Ishikawa (cell line): ENCODE measurements around the gene CEP128.

Source experiments
- CEBPB ChIP-seq: IDR thresholded peaks from 2 replicates; pipeline ENCODE4 v1.6.1; 2012
- CREB1 ChIP-seq: IDR thresholded peaks from 2 replicates; pipeline ENCODE4 v1.6.1; 2012; ENCODE audit warnings: low read depth
- EGR1 ChIP-seq: IDR thresholded peaks from 2 replicates; pipeline ENCODE4 v1.6.1; 2012
- EP300 ChIP-seq: IDR thresholded peaks from 2 replicates; pipeline ENCODE4 v1.6.1; 2012; ENCODE audit warnings: borderline replicate concordance
- NFIC ChIP-seq: IDR thresholded peaks from 2 replicates; pipeline ENCODE4 v1.6.1; 2012
- RAD21 ChIP-seq: IDR thresholded peaks from 2 replicates; pipeline ENCODE4 v1.6.1; 2012; ENCODE audit warnings: low read depth
- TAF1 ChIP-seq: IDR thresholded peaks from 2 replicates; pipeline ENCODE4 v1.6.1; 2012; ENCODE audit warnings: low read depth, mild to moderate bottlenecking
- TCF12 ChIP-seq: IDR thresholded peaks from 2 replicates; pipeline ENCODE4 v1.6.1; 2012; ENCODE audit warnings: low read depth
- TEAD4 ChIP-seq: IDR thresholded peaks from 2 replicates; pipeline ENCODE4 v1.6.1; 2012
- TF ChIP-seq, protein P1 (sequence below): IDR thresholded peaks from 2 replicates; pipeline ENCODE4 v1.6.1; 2012
- TF ChIP-seq, protein P2 (sequence below): IDR thresholded peaks from 2 replicates; pipeline ENCODE4 v1.6.1; 2012; ENCODE audit warnings: low read depth, mild to moderate bottlenecking

- TF ChIP-seq RAD21, result no peak
- no peak for TF ChIP-seq NFIC
- TF ChIP-seq, protein P1, sequence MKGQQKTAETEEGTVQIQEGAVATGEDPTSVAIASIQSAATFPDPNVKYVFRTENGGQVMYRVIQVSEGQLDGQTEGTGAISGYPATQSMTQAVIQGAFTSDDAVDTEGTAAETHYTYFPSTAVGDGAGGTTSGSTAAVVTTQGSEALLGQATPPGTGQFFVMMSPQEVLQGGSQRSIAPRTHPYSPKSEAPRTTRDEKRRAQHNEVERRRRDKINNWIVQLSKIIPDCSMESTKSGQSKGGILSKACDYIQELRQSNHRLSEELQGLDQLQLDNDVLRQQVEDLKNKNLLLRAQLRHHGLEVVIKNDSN, result no peak
- TF ChIP-seq EP300, result no peak
- TF ChIP-seq, protein P2, sequence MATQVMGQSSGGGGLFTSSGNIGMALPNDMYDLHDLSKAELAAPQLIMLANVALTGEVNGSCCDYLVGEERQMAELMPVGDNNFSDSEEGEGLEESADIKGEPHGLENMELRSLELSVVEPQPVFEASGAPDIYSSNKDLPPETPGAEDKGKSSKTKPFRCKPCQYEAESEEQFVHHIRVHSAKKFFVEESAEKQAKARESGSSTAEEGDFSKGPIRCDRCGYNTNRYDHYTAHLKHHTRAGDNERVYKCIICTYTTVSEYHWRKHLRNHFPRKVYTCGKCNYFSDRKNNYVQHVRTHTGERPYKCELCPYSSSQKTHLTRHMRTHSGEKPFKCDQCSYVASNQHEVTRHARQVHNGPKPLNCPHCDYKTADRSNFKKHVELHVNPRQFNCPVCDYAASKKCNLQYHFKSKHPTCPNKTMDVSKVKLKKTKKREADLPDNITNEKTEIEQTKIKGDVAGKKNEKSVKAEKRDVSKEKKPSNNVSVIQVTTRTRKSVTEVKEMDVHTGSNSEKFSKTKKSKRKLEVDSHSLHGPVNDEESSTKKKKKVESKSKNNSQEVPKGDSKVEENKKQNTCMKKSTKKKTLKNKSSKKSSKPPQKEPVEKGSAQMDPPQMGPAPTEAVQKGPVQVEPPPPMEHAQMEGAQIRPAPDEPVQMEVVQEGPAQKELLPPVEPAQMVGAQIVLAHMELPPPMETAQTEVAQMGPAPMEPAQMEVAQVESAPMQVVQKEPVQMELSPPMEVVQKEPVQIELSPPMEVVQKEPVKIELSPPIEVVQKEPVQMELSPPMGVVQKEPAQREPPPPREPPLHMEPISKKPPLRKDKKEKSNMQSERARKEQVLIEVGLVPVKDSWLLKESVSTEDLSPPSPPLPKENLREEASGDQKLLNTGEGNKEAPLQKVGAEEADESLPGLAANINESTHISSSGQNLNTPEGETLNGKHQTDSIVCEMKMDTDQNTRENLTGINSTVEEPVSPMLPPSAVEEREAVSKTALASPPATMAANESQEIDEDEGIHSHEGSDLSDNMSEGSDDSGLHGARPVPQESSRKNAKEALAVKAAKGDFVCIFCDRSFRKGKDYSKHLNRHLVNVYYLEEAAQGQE, result no peak
- no peak for TF ChIP-seq CEBPB
- TF ChIP-seq EGR1, result no peak
- no peak for TF ChIP-seq TEAD4
- TF ChIP-seq TCF12, result no peak
- TF ChIP-seq TAF1, result no peak
- TF ChIP-seq CREB1, result no peak
These were observed 417.9 kb downstream of the CEP128 start for GRCh38 chr14:80523518-80524117.
